ENCODE results near the gene YLPM1. TPM values are rescaled to one million over a fixed set of nuclear protein-coding genes. Genes with fewer than 3 reads are reported as not detected.

Gene YLPM1
- polyA plus RNA-seq, 3 donors: 94.2 to 115 (median 98.0) TPM

Other genes starting within 250 kb of the YLPM1 start
- 1 to 10 TPM; 2.5 to 6.0 (median 3.2) TPM for gene LTBP2, start 151.1 kb upstream of the YLPM1 start, polyA plus RNA-seq (ENCODE audit: insufficient read length in 3 of 3)
- gene AREL1, start 50.2 kb upstream of the YLPM1 start, polyA plus RNA-seq (ENCODE audit: insufficient read length in 3 of 3): 10 to 100 TPM; 33.3 to 35.1 (median 33.4) TPM
- 10 to 100 TPM; 55.7 to 67.7 (median 56.2) TPM for gene FCF1, start 50.2 kb upstream of the YLPM1 start, polyA plus RNA-seq (ENCODE audit: insufficient read length in 3 of 3)
- gene PROX2, start 112.8 kb downstream of the YLPM1 start, polyA plus RNA-seq (ENCODE audit: insufficient read length in 3 of 3): 1 to 10 TPM in 2 of 3 donors, under 1 TPM in 1; 0.98 to 2.9 (median 1.2) TPM
- 100 to 1,000 TPM; 116 to 132 (median 122) TPM for gene DLST, start 118.6 kb downstream of the YLPM1 start, polyA plus RNA-seq (ENCODE audit: insufficient read length in 3 of 3)
- 1 to 10 TPM in 2 of 3 donors, under 1 TPM in 1; 0.79 to 1.9 (median 1.6) TPM for gene RPS6KL1, start 159.9 kb downstream of the YLPM1 start, polyA plus RNA-seq (ENCODE audit: insufficient read length in 3 of 3)
- 10 to 100 TPM in 1 of 3 donors, 1 to 10 TPM in 2; 6.7 to 12.0 (median 8.2) TPM for gene PGF, start 192.3 kb downstream of the YLPM1 start, polyA plus RNA-seq (ENCODE audit: insufficient read length in 3 of 3)
- gene EIF2B2, start 239.6 kb downstream of the YLPM1 start, polyA plus RNA-seq (ENCODE audit: insufficient read length in 3 of 3): 10 to 100 TPM; 58.5 to 63.5 (median 60.1) TPM

Data from renal cortex interstitium (tissue), 3 donors.